DMS153 treated with DMSO at 0.1 percent for 48 hours (cell line): Measurements from ENCODE around the gene COL15A1.
"Not testable (repeated sequence)": the region's sequence is repeated elsewhere in the genome, so short reads cannot be mapped to it uniquely, and the experiment has no call there.

ENCODE experiments used
- DNase-seq: peaks from one replicate; lab custom pipeline; 2025; ENCODE audit not compliant: unreplicated experiment; lab: John Stamatoyannopoulos, UW

Gene COL15A1

GRCh38 chr9:99075246-99075912 lies 131.7 kb downstream of the COL15A1 start:
- DNase-seq = no peak

GRCh38 chr9:99076030-99076429 lies 132.3 kb downstream of the COL15A1 start:
- no peak for DNase-seq

GRCh38 chr9:99076483-99077171 lies 132.9 kb downstream of the COL15A1 start:
- no peak for DNase-seq

GRCh38 chr9:99078717-99079116 lies 135.0 kb downstream of the COL15A1 start:
- DNase-seq = no peak

- no peak for DNase-seq
Measured at GRCh38 chr9:99079542-99079941, 135.8 kb downstream of the COL15A1 start.

- no peak for DNase-seq
Measured at GRCh38 chr9:99083051-99083450, 139.3 kb downstream of the COL15A1 start.

- no peak for DNase-seq
Measured at GRCh38 chr9:99085949-99086948, 142.5 kb downstream of the COL15A1 start.

GRCh38 chr9:99087462-99087861 lies 143.8 kb downstream of the COL15A1 start:
- DNase-seq = no peak

GRCh38 chr9:99090336-99091130 lies 146.8 kb downstream of the COL15A1 start:
- DNase-seq = no peak

- DNase-seq = no peak
Measured at GRCh38 chr9:99092643-99093491, 149.2 kb downstream of the COL15A1 start.

GRCh38 chr9:99093492-99093791 lies 149.7 kb downstream of the COL15A1 start:
- DNase-seq = no peak

GRCh38 chr9:99095565-99095964 lies 151.9 kb downstream of the COL15A1 start:
- no peak for DNase-seq

GRCh38 chr9:99096409-99096808 lies 152.7 kb downstream of the COL15A1 start:
- no peak for DNase-seq

GRCh38 chr9:99099806-99100585 lies 156.3 kb downstream of the COL15A1 start:
- DNase-seq = not testable (repeated sequence)

- no peak for DNase-seq
Measured at GRCh38 chr9:99101271-99101670, 157.6 kb downstream of the COL15A1 start.

- DNase-seq = no peak
Measured at GRCh38 chr9:99101812-99102211, 158.1 kb downstream of the COL15A1 start.

- no peak for DNase-seq
Measured at GRCh38 chr9:99103054-99103895, 159.6 kb downstream of the COL15A1 start.

GRCh38 chr9:99103901-99104458 lies 160.3 kb downstream of the COL15A1 start:
- DNase-seq = no peak
